IMR-90 (cell line): ENCODE data around the gene PHF11. TPM values are rescaled to one million over a fixed set of nuclear protein-coding genes. Genes with fewer than 3 reads are reported as not detected.

Experiments used
- ATAC-seq: fragments of 200-7000 bp; cut with Tn5 transposase; 2 replicates; pipeline ENCODE4 v1.9.1; 2020; ENCODE audit warnings: low read depth, mild to moderate bottlenecking, moderate library complexity
- BruUV-seq: library from RNA; stranded (reverse); fragments of 400-500 nt; replicated peaks from 2 replicates; lab custom pipeline; 2021; lab: Mats Ljungman, UMichigan
- CTCF ChIA-PET: fragments of 300-600 bp; formaldehyde crosslinking; extraction: SDS; loops from one replicate; lab custom pipeline; 2021; ENCODE audit warnings: antibody characterized with exemption; lab: Yijun Ruan, JAX
- POLR2A ChIA-PET: fragments of 300-600 bp; sonication (Branson Sonifier 250); formaldehyde crosslinking; loops from one replicate; lab custom pipeline; 2022; ENCODE audit warnings: antibody characterized with exemption; ENCODE audit not compliant: unreplicated experiment; lab: Charles Lee
- DNase-seq: peaks from one replicate; pipeline ENCODE4 v3.0.0; 2013
- H2AFZ ChIP-seq: replicated peaks from 2 replicates; pipeline ENCODE3; 2013; ENCODE audit warnings: low read length, mild to moderate bottlenecking; ENCODE audit not compliant: poor library complexity
- H2AK5ac ChIP-seq: 2 replicates; pipeline ENCODE4 v1.6.1; 2013; ENCODE audit warnings: low read depth, low read length, inconsistent platforms
- H2AK9ac ChIP-seq: replicated peaks from 2 replicates; pipeline ENCODE3; 2013; ENCODE audit warnings: mild to moderate bottlenecking, low read depth, low read length, moderate library complexity; ENCODE audit not compliant: poor library complexity
- H2BK120ac ChIP-seq: 2 replicates; pipeline ENCODE4 v1.6.1; 2013; ENCODE audit warnings: low read depth, low read length, inconsistent platforms
- H2BK15ac ChIP-seq: 3 replicates; pipeline ENCODE4 v1.6.1; 2013; ENCODE audit warnings: low read depth, low read length, inconsistent platforms
- H2BK20ac ChIP-seq: 2 replicates; pipeline ENCODE4 v1.6.1; 2013; ENCODE audit warnings: low read depth, mild to moderate bottlenecking, inconsistent platforms, low read length, moderate library complexity
- H2BK5ac ChIP-seq: 2 replicates; pipeline ENCODE4 v1.6.1; 2013; ENCODE audit warnings: mild to moderate bottlenecking, low read depth, low read length, inconsistent platforms; ENCODE audit not compliant: poor library complexity, severe bottlenecking
- H3K14ac ChIP-seq: replicated peaks from 2 replicates; pipeline ENCODE4 v1.6.1; 2013; ENCODE audit warnings: low read depth, low read length, inconsistent platforms
- H3K18ac ChIP-seq: 2 replicates; pipeline ENCODE4 v1.6.1; 2013; ENCODE audit warnings: low read depth, low read length, control low read depth
- H3K23ac ChIP-seq: 2 replicates; pipeline ENCODE4 v1.6.1; 2013; ENCODE audit warnings: low read depth, low read length, inconsistent platforms
- H3K27ac ChIP-seq: 2 replicates; pipeline ENCODE4 v1.5.1; 2013; ENCODE audit warnings: mild to moderate bottlenecking, control low read depth, low read length; ENCODE audit not compliant: insufficient read depth
- H3K27me3 ChIP-seq: 2 replicates; pipeline ENCODE4 v1.6.1; 2013; ENCODE audit warnings: low read length; ENCODE audit not compliant: control insufficient read depth, insufficient read depth
- H3K36me3 ChIP-seq: 2 replicates; pipeline ENCODE4 v1.6.1; 2013; ENCODE audit warnings: low read length, mixed read lengths; ENCODE audit not compliant: control insufficient read depth, insufficient read depth
- H3K4ac ChIP-seq: 2 replicates; pipeline ENCODE4 v1.6.1; 2013; ENCODE audit warnings: low read depth, low read length, inconsistent platforms
- H3K4me1 ChIP-seq: 2 replicates; pipeline ENCODE4 v1.6.1; 2013; ENCODE audit warnings: low read length, mixed read lengths; ENCODE audit not compliant: control insufficient read depth, insufficient read depth
- H3K4me2 ChIP-seq: 2 replicates; pipeline ENCODE4 v1.6.1; 2013; ENCODE audit warnings: low read depth, mild to moderate bottlenecking, control low read depth, low read length, moderate library complexity
- H3K4me3 ChIP-seq: 2 replicates; pipeline ENCODE4 v1.5.1; 2013; ENCODE audit warnings: low read depth, mild to moderate bottlenecking, control low read depth, low read length, moderate library complexity; ENCODE audit not compliant: insufficient read depth
- H3K56ac ChIP-seq: 2 replicates; pipeline ENCODE4 v1.6.1; 2013; ENCODE audit warnings: low read length, inconsistent platforms; ENCODE audit not compliant: insufficient read depth; ENCODE audit errors: extremely low read depth
- H3K79me1 ChIP-seq, 2 experiments: 2 replicates each; pipeline ENCODE4 v1.6.1; 2013; ENCODE audit warnings: low read length in 2 of 2, inconsistent platforms in 1 of 2, low read depth in 1 of 2
- H3K9ac ChIP-seq: 2 replicates; pipeline ENCODE4 v1.6.1; 2013; ENCODE audit warnings: low read depth, low read length, control low read depth
- H3K9me1 ChIP-seq: 2 replicates; pipeline ENCODE4 v1.6.1; 2013; ENCODE audit warnings: low read length, inconsistent platforms; ENCODE audit not compliant: insufficient read depth
- H3K9me3 ChIP-seq: 2 replicates; pipeline ENCODE4 v1.6.1; 2013; ENCODE audit warnings: low read length; ENCODE audit not compliant: control insufficient read depth, insufficient read depth
- H4K20me1 ChIP-seq: 2 replicates; pipeline ENCODE4 v1.6.1; 2013; ENCODE audit warnings: low read length, inconsistent platforms; ENCODE audit not compliant: insufficient read depth
- H4K5ac ChIP-seq: 2 replicates; pipeline ENCODE4 v1.6.1; 2013; ENCODE audit warnings: mild to moderate bottlenecking, low read depth, low read length, control low read depth
- H4K8ac ChIP-seq, 2 experiments: 2 replicates each; pipeline ENCODE4 v1.6.1; 2013; ENCODE audit warnings: low read depth in 2 of 2, low read length in 2 of 2, control low read depth in 1 of 2, inconsistent platforms in 1 of 2
- H4K91ac ChIP-seq: 2 replicates; pipeline ENCODE4 v1.6.1; 2013; ENCODE audit warnings: low read depth, low read length, inconsistent platforms; ENCODE audit not compliant: insufficient read depth
- BHLHE40 ChIP-seq: fragments of 150-350 bp; IDR thresholded peaks from 2 replicates; pipeline ENCODE4 v1.6.1; 2016; ENCODE audit warnings: mild to moderate bottlenecking, low read depth, low read length
- CEBPB ChIP-seq: IDR thresholded peaks from 2 replicates; pipeline ENCODE4 v1.6.1; 2012; ENCODE audit warnings: low read depth, low read length, improper control_type of control experiment
- CHD1 ChIP-seq: IDR thresholded peaks from 2 replicates; pipeline ENCODE4 v1.6.1; 2012; ENCODE audit warnings: low read depth, low read length, improper control_type of control experiment
- CTCF ChIP-seq: conservative IDR thresholded peaks from 2 replicates; pipeline ENCODE4 v1.5.1; 2012; ENCODE audit warnings: mild to moderate bottlenecking, low read depth, low read length, improper control_type of control experiment
- ELK1 ChIP-seq: fragments of 150-350 bp; IDR thresholded peaks from 2 replicates; pipeline ENCODE4 v1.6.1; 2016; ENCODE audit warnings: low read depth, mild to moderate bottlenecking, low read length, moderate library complexity, borderline replicate concordance
- FOS ChIP-seq: fragments of 150-350 bp; IDR thresholded peaks from 2 replicates; pipeline ENCODE4 v1.6.1; 2016; ENCODE audit warnings: low read depth, low read length
- MAFK ChIP-seq: IDR thresholded peaks from 2 replicates; pipeline ENCODE4 v1.6.1; 2012; ENCODE audit warnings: low read depth, low read length, improper control_type of control experiment
- MAZ ChIP-seq: IDR thresholded peaks from 2 replicates; pipeline ENCODE4 v1.6.1; 2012; ENCODE audit warnings: low read depth, mild to moderate bottlenecking, low read length, improper control_type of control experiment, moderate library complexity, borderline replicate concordance
- MXI1 ChIP-seq: IDR thresholded peaks from 2 replicates; pipeline ENCODE4 v1.6.1; 2012; ENCODE audit warnings: low read depth, mild to moderate bottlenecking, low read length, moderate library complexity, borderline replicate concordance
- NFE2L2 ChIP-seq: fragments of 150-350 bp; IDR thresholded peaks from 2 replicates; pipeline ENCODE4 v1.6.1; 2016; ENCODE audit warnings: low read depth, mild to moderate bottlenecking, low read length
- POLR2A ChIP-seq: IDR thresholded peaks from 2 replicates; pipeline ENCODE4 v1.6.1; 2012; ENCODE audit warnings: mild to moderate bottlenecking, low read depth, low read length
- RAD21 ChIP-seq: IDR thresholded peaks from 2 replicates; pipeline ENCODE4 v1.6.1; 2012; ENCODE audit warnings: low read length, improper control_type of control experiment
- RCOR1 ChIP-seq: IDR thresholded peaks from 2 replicates; pipeline ENCODE4 v1.6.1; 2012; ENCODE audit warnings: mild to moderate bottlenecking, low read length, improper control_type of control experiment; ENCODE audit not compliant: insufficient replicate concordance
- RFX5 ChIP-seq: IDR thresholded peaks from 2 replicates; pipeline ENCODE4 v1.8.0; 2012; ENCODE audit warnings: low read depth, mild to moderate bottlenecking, low read length, moderate library complexity
- SMC3 ChIP-seq: fragments of 150-350 bp; IDR thresholded peaks from 2 replicates; pipeline ENCODE4 v1.6.1; 2016; ENCODE audit warnings: low read depth, mild to moderate bottlenecking, antibody characterized with exemption, low read length, moderate library complexity
- dilution Hi-C: fragments of 300-500 bp; cut with HindIII; formaldehyde crosslinking; loops from one replicate; pipeline ENCODE4 v1.14.3; 2018; ENCODE audit warnings: low sequenced_read_pairs; ENCODE audit not compliant: unreplicated experiment
- in situ Hi-C: fragments of 300-500 bp; cut with MboI; formaldehyde crosslinking; loops from 3 replicates; pipeline ENCODE4 v1.14.3; 2019; ENCODE audit warnings: low sequenced_read_pairs, inconsistent platforms, mixed read lengths
- intact Hi-C: fragments of 100-400 bp; cut with micrococcal nuclease; formaldehyde crosslinking; loops from 2 replicates; pipeline ENCODE4 v1.10.0; 2022
- polyA plus RNA-seq, 3 experiments: library from polyadenylated mRNA; depleted of rRNA; stranded (reverse); fragments of >200 nt; gene quantifications; 2 replicates each; pipeline ENCODE4 v1.2.3, GENCODE V29; 2012; ENCODE audit warnings: low replicate concordance in 1 of 3
- total RNA-seq: library from RNA; depleted of rRNA; stranded (reverse); fragments of >200 nt; gene quantifications from 2 replicates; pipeline ENCODE4 v1.2.3, GENCODE V29; 2012
- TF ChIP-seq, protein P1 (sequence below): fragments of 150-350 bp; IDR thresholded peaks from 2 replicates; pipeline ENCODE4 v1.6.1; 2017; ENCODE audit warnings: mild to moderate bottlenecking, antibody characterized with exemption, low read length, low read depth

Gene PHF11
- total and polyA plus RNA-seq, 2 of the 4 experiments (the other 2 are of a cell fraction): 3.9 to 15.4 TPM

DNA sequence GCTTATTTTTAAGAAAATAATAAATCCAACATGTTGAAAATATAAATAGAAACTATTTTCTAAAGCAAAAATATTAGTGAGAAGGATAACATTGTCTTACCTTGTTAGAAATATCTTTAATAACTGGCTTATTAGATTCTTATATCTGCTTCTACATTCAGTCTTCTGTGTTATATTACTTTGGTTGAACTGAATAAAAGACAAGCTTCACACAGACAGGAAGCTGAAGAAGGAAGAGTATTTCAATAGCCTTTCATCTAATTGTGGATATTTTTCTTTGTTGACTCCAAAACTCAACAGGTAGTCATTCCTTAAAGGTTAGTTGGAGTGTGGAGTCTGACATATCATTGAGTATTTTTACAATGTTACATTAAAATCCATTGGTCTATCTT is 40.8 kb upstream of the PHF11 start:
- H3K27ac ChIP-seq: peak overlapping the region; percentile 93; the same call in 1 of the 2 replicates
- no peaks in the 10 kb centered on the region for H3K9me3 ChIP-seq

More for the DNA sequence above, 40.8 kb upstream of the PHF11 start:
- Histone ChIP-seq H2BK5ac (peak overlapping the region; percentile 99), H2AK5ac (no peak overlapping the region), H3K4ac (peak overlapping the region; percentile 72; the same call in 1 of the 2 replicates), H4K8ac (peak overlapping the region; percentile 49 to 61; a peak in 2 of 4 replicates), H3K4me1 (peaks cover 15% of the 10 kb centered on the region), H2AK9ac (no peak overlapping the region), H2BK20ac (peak overlapping the region; percentile 79; the same call in 1 of the 2 replicates), H3K9me1 (peaks cover 6% of the 10 kb centered on the region), H2AFZ (no peak overlapping the region), H4K20me1 (no peaks in the 10 kb centered on the region), H3K14ac (peak overlapping the region; percentile 22; the same call in 1 of the 2 replicates), H3K4me2 (peak overlapping the region; percentile 81), H2BK15ac (peak overlapping the region; percentile 82; the same call in 1 of the 3 replicates), H3K27me3 (no peaks in the 10 kb centered on the region), H2BK120ac (peak overlapping the region; percentile 82), H3K9ac (peak overlapping the region; percentile 34; the same call in 1 of the 2 replicates), H3K36me3 (peaks cover 2% of the 10 kb centered on the region; the same call in 1 of the 2 replicates), H4K91ac (peak overlapping the region; percentile 58), H4K5ac (peak overlapping the region; percentile 94), H3K56ac (peak overlapping the region; percentile 78), H3K79me1 (peaks cover 18 to 46% of the 10 kb centered on the region in 2 experiments), H3K23ac (peak overlapping the region; percentile 28; the same call in 1 of the 2 replicates), H3K18ac (peak overlapping the region; percentile 91), H3K4me3 (no peak overlapping the region)
- DNase-seq (no peak), ATAC-seq (peak; percentile 18)
- no TSS peak for BruUV-seq
- ChIA-PET CTCF (interaction anchor here (0.6 kb wide), 1 partner anchor 285 kb away, joined by 3 read pairs; no protein-coding TSS in a partner anchor), POLR2A (interaction anchor here (0.5 kb wide), 1 partner anchor 35 kb away, joined by 5 read pairs; no protein-coding TSS in a partner anchor)
- no peak for TF ChIP-seq POLR2A
- TF ChIP-seq MAFK: no peak
- TF ChIP-seq ELK1: no peak
- no peak for TF ChIP-seq NFE2L2
- no peak for TF ChIP-seq RAD21
- TF ChIP-seq MAZ: no peak
- TF ChIP-seq MXI1: no peak
- no peak for TF ChIP-seq RFX5
- TF ChIP-seq SMC3: no peak
- no peak for TF ChIP-seq FOS
- TF ChIP-seq RCOR1: no peak
- no peak for TF ChIP-seq CTCF
- TF ChIP-seq CEBPB: no peak
- no peak for TF ChIP-seq BHLHE40
- TF ChIP-seq CHD1: no peak
- TF ChIP-seq, protein P1, sequence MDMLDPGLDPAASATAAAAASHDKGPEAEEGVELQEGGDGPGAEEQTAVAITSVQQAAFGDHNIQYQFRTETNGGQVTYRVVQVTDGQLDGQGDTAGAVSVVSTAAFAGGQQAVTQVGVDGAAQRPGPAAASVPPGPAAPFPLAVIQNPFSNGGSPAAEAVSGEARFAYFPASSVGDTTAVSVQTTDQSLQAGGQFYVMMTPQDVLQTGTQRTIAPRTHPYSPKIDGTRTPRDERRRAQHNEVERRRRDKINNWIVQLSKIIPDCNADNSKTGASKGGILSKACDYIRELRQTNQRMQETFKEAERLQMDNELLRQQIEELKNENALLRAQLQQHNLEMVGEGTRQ: no peak
- intact Hi-C loops (no loop called here), dilution Hi-C loops (no loop called here), in situ Hi-C loops (no loop called here)
